Lung (tissue), 12 donors: ENCODE measurements around the gene NAV2. TPM values are rescaled to one million over a fixed set of nuclear protein-coding genes. Genes with fewer than 3 reads are reported as not detected.

Source experiments
- ATAC-seq: fragments of 200-7000 bp; cut with Tn5 transposase; one replicate; pipeline ENCODE4 v1.9.1; 2020; ENCODE audit warnings: moderate number of reproducible peaks; ENCODE audit not compliant: insufficient read depth, low FRiP score
- DNase-seq, 3 donors: peaks; one replicate each; pipeline ENCODE4 v3.0.0-alpha.2; 2013 to 2017
- H3K27ac ChIP-seq, 2 donors: one replicate each; pipeline ENCODE4 v1.5.1; 2013; ENCODE audit warnings: mild to moderate bottlenecking in 2 of 2, moderate library complexity in 2 of 2, control low read depth in 1 of 2, inconsistent platforms in 1 of 2, low read depth in 1 of 2, low read length in 1 of 2
- H3K27me3 ChIP-seq, 3 donors: one replicate each; pipeline ENCODE4 v1.5.1; 2013; ENCODE audit warnings: low read length in 2 of 3; ENCODE audit not compliant: control insufficient read depth in 3 of 3, insufficient read depth in 3 of 3
- H3K36me3 ChIP-seq, 4 donors: one replicate each; pipeline ENCODE4 v1.5.1; 2013; ENCODE audit warnings: low read length in 4 of 4, mild to moderate bottlenecking in 1 of 4, moderate library complexity in 1 of 4; ENCODE audit not compliant: control insufficient read depth in 4 of 4, insufficient read depth in 4 of 4
- H3K4me1 ChIP-seq, 5 donors: one replicate each; pipeline ENCODE4 v1.5.1; 2013; ENCODE audit warnings: low read length in 5 of 5, mild to moderate bottlenecking in 2 of 5, moderate library complexity in 1 of 5; ENCODE audit not compliant: control insufficient read depth in 5 of 5, insufficient read depth in 5 of 5
- H3K4me3 ChIP-seq: one replicate; pipeline ENCODE4 v1.5.1; 2013; ENCODE audit warnings: mild to moderate bottlenecking, control low read depth, moderate library complexity
- H3K9ac ChIP-seq, 2 donors: one replicate each; pipeline ENCODE4 v1.5.1; 2013; ENCODE audit warnings: low read length in 2 of 2, control low read depth in 1 of 2; ENCODE audit not compliant: insufficient read depth in 1 of 2
- H3K9me3 ChIP-seq, 4 donors: one replicate each; pipeline ENCODE4 v1.5.1; 2013; ENCODE audit warnings: low read length in 3 of 4, mild to moderate bottlenecking in 1 of 4, moderate library complexity in 1 of 4; ENCODE audit not compliant: control insufficient read depth in 4 of 4, insufficient read depth in 3 of 4
- WGBS, 2 donors: extraction: QIAGEN DNeasy Blood & Tissue Kit; methylation state at CpG; one replicate each; pipeline ENCODE4 v1.1.7; 2013; 5-methylcytosine and 5-hydroxymethylcytosine counted together
- polyA plus RNA-seq, 2 donors: library from polyadenylated mRNA; stranded (reverse); fragments of 200-250 nt; gene quantifications; one replicate each; pipeline ENCODE4 v1.2.1, GENCODE V29; 2013
- total RNA-seq, 2 donors: library from RNA; depleted of rRNA in 1 of 2; stranded (reverse); fragments of >200 nt in 1 of 2; gene quantifications; one replicate each; pipeline ENCODE4 v1.2.1, GENCODE V29; 2014 to 2021
- TF ChIP-seq, protein P1 (sequence below): IDR thresholded peaks from 2 replicates; pipeline ENCODE4 v1.5.1; 2012; ENCODE audit warnings: mild to moderate bottlenecking; ENCODE audit errors: control extremely low read depth, extremely low read depth
- donor health status: control.
- donor health status: control.
- donor health status: Bipolar disorder and iron deficiency.
- donor health status: healthy.
- donor health status: DM: yes; HTN: yes; CAD: no.

The NAV2 gene
- total and polyA plus RNA-seq, 4 donors = 6.8 to 47.9 (median 20.2) TPM

- no peak for DNase-seq
- TF ChIP-seq, protein P1, sequence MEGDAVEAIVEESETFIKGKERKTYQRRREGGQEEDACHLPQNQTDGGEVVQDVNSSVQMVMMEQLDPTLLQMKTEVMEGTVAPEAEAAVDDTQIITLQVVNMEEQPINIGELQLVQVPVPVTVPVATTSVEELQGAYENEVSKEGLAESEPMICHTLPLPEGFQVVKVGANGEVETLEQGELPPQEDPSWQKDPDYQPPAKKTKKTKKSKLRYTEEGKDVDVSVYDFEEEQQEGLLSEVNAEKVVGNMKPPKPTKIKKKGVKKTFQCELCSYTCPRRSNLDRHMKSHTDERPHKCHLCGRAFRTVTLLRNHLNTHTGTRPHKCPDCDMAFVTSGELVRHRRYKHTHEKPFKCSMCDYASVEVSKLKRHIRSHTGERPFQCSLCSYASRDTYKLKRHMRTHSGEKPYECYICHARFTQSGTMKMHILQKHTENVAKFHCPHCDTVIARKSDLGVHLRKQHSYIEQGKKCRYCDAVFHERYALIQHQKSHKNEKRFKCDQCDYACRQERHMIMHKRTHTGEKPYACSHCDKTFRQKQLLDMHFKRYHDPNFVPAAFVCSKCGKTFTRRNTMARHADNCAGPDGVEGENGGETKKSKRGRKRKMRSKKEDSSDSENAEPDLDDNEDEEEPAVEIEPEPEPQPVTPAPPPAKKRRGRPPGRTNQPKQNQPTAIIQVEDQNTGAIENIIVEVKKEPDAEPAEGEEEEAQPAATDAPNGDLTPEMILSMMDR = no peak
- H3K4me3 ChIP-seq = no peak overlapping the region
- H3K9me3 ChIP-seq = peaks cover 0 to 1% (median 0%) of the 10 kb centered on the region in 4 donors
- peaks cover 0 to 7% (median 5%) of the 10 kb centered on the region in 5 donors for H3K4me1 ChIP-seq
- peaks cover 11 to 17% (median 14%) of the 10 kb centered on the region in 4 donors for H3K36me3 ChIP-seq
- ATAC-seq = no peak
- H3K27me3 ChIP-seq = no peaks in the 10 kb centered on the region
- no peak overlapping the region for H3K9ac ChIP-seq
- 79 to 86% methylated on average over 3 of the region's 3 CpGs for WGBS, 2 donors
- peak overlapping the region in 1 of 2 donors; percentile 92 for H3K27ac ChIP-seq
Observed at GRCh38 chr11:20048246-20048645, 335.6 kb downstream of the NAV2 start.

DNA sequence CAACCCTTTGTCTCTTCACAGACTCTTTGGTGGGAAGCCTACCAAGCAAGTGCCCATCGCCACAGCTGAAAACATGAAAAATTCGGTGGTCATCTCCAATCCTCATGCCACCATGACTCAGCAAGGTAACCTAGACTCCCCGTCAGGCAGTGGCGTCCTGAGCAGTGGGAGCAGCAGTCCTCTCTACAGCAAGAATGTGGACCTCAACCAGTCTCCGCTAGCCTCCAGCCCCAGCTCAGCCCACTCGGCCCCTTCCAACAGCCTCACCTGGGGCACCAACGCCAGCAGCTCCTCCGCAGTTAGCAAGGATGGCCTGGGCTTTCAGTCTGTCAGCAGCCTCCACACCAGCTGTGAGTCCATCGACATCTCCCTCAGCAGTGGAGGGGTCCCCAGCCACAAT, 336.1 kb downstream of the NAV2 start:
- WGBS, 2 donors = 96 to 98% methylated on average over 9 of the region's 9 CpGs
- TF ChIP-seq, protein P1 = no peak
- no peaks in the 10 kb centered on the region for H3K27me3 ChIP-seq
- ATAC-seq = no peak
- peak overlapping the region; percentile 1 to 92 for H3K27ac ChIP-seq
- H3K9me3 ChIP-seq = peaks cover 0 to 1% (median 0%) of the 10 kb centered on the region in 4 donors
- peaks cover 11 to 17% (median 14%) of the 10 kb centered on the region in 4 donors for H3K36me3 ChIP-seq
- peaks cover 0 to 7% (median 5%) of the 10 kb centered on the region in 5 donors for H3K4me1 ChIP-seq
- no peak overlapping the region for H3K4me3 ChIP-seq
- no peak for DNase-seq
- no peak overlapping the region for H3K9ac ChIP-seq

DNA sequence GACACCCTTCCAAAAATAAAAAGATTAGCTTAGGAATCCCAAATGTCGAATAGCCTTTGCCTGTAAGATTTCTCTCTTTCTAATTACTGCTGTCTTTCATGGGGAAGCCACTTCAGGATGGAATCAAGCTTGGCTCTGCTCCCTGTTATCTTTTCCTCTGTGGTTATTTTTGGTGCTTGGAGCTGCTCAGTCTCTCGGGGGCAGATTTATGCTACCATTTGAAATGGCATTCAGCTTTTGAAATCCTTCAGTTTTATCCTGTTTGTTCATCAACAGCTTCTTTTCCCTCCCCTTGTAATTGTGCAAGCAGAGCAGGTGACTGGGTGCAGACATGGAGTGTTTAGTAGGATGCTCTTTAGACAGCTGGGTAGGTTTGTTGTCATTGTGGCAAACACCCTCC, 336.6 kb downstream of the NAV2 start:
- H3K27ac ChIP-seq = peak overlapping the region in 1 of 2 donors; percentile 92
- 45 to 53% methylated on average over 2 of the region's 2 CpGs for WGBS, 2 donors
- DNase-seq (no peak), ATAC-seq (no peak)
- TF ChIP-seq, protein P1 = no peak
- no peak overlapping the region for H3K9ac ChIP-seq
- peaks cover 11 to 21% (median 15%) of the 10 kb centered on the region in 4 donors for H3K36me3 ChIP-seq
- H3K4me3 ChIP-seq = no peak overlapping the region
- peaks cover 0 to 7% (median 5%) of the 10 kb centered on the region in 5 donors for H3K4me1 ChIP-seq
- H3K9me3 ChIP-seq = peaks cover 0 to 1% (median 0%) of the 10 kb centered on the region in 4 donors
- no peaks in the 10 kb centered on the region for H3K27me3 ChIP-seq

DNA sequence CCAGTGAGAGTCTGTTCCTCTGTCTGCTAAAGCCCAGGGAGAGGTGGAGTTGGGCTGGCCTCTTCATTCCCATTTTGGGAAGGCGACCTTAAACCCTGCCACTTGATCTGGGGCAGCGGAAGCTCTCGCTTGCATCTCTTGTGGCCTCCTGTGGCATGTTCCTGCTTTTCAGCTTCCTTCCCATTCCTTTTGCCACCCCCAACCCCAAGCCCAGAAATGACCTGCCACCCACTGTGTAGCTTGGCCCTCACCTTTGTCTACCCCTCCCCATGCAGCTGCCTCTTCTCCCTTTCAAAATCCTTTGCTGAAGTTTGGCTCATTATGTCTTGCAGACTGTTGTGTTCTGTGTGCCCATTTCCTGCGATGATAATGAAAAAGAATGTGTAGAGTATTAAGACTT, 337.4 kb downstream of the NAV2 start:
- Histone ChIP-seq H3K9me3 (peaks cover 0 to 1% (median 0%) of the 10 kb centered on the region in 4 donors), H3K27me3 (no peaks in the 10 kb centered on the region), H3K4me3 (no peak overlapping the region), H3K36me3 (peaks cover 9 to 21% (median 15%) of the 10 kb centered on the region in 4 donors), H3K9ac (no peak overlapping the region), H3K27ac (peak overlapping the region; percentile 32 to 92), H3K4me1 (peaks cover 0 to 7% (median 5%) of the 10 kb centered on the region in 5 donors)
- 83% methylated on average over 4 of the region's 4 CpGs for whole genome bisulfite sequencing, 2 donors
- TF ChIP-seq, protein P1 = no peak
- no peak for DNase-seq
- no peak for ATAC-seq
